ENCODE data around the gene TH.

- TF ChIP-seq GATA2 (IDR thresholded peaks at IDR 0.05; ENCODE audit: low read depth, low read length) (no peak), GATA3 (IDR thresholded peaks at IDR 0.05; ENCODE audit: low read depth, low read length) (no peak)
Observed at GRCh38 chr11:2153581-2154194, 17.9 kb downstream of the TH start.
